Hematopoietic multipotent progenitor cell treated with erythropoietin and hydrocortisone succinate and interleukin-3 and kit ligand, for 6 days (in vitro differentiated cells): ENCODE data around the gene NDRG4.

ENCODE experiments used
- DNase-seq: peaks from one replicate; pipeline ENCODE4 v3.0.0-alpha.2; 2015

The NDRG4 gene

DNA sequence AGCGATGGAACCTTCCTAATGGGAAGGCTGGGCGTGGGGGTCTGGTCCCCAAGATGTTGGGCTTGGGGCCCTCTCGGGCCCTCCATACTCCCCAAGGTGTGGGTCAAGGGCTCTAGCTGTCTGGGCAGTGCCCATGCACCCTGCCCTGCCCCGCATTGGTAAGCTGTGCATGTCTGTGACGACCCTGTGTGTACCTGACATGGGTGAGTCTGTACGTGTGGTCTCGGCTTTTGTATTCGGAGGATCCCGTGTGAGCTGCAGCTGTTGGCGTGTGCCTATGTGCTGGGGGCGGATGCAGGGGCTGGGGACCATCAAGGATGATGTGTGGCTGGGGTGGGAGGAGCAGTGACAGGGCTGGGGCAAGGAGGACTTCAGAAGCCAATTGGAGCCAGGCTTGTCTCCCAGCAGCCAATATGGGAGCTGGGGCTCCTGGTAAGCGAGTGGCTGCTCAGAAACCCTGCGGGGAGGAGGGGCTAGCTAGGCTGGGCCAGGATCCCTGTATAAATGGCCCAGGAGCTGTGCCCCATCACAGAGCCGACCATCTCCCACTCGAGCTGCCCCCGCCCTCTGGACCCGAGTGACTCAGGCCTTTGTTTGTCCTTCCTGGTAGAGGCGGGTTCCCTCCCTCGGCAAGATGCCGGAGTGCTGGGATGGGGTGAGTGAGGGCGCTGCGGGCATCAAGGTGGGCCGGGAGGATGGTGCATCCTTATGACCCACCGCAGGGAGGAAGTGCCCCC lies at the start of gene NDRG4:
TSS of gene NDRG4 (plus strand) at position 529 of the 737 bp plus-strand sequence. CDS start at position 635, 106 bp downstream.
- DNase-seq, result peak; percentile 70

GRCh38 chr16:58450590-58450989 lies 49.4 kb upstream of the NDRG4 start:
- DNase-seq, result no peak

DNA sequence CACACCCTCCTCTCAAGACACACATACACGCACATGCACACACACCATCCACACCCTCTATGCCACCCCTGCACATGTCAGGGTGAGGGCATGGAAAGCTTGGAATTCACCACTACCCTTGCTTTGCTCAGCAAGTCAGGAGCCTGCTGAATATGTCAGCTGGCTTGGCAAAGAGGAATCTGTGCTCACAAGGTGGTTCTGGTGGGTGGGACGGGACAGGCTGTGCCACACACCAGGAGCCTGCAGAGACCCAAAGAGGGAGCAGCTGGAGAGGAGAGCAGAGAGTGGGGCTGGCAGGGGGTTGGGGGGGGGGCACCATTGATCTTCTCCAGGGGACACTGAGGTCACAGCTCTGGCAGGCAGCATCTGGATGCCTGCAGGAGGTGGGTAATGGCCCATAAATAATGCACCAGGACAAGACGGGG lies 48.7 kb upstream of the NDRG4 start:
- no peak for DNase-seq

- DNase-seq, result no peak
Observed at GRCh38 chr16:58451945-58452401, 48.0 kb upstream of the NDRG4 start.

DNA sequence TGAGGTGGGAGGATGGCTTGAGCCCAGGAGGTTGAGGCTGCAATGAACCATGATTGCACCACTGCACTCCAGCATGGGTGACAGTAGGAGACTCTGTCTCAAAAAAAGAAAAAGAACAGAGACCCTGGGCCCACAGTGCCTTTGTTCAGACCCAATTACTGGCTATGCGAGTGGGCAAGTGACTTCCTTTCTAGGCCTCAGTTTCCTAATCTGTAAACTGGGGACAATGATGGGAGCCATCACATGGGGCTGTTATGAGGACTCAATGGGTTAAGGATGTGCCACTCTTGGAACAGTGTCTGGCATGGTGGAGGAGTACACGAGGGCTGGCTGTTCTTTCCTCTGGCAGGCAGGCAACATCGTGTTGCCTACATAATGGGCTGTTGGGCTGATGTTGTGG lies 47.3 kb upstream of the NDRG4 start:
- DNase-seq, result no peak

DNA sequence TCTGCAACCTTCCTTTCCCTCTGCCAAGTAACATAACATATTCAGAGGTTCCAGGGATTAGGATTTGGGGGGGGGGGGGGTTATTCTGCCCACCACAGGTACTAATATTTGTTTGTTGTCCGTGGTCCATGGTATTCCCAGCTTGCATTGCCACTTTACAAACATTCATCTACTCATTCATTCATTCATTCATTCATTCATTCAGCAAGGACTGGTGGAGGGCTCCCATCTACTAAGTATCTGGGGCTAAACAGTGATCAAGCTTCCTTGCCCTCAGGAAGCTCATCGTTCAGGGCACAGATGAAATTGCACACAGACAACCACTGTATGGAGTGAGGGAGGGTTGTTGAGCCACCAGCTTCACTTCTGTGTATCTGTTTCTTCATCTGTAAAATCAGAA lies 45.8 kb upstream of the NDRG4 start:
- DNase-seq, result no peak

- DNase-seq, result no peak
Observed at GRCh38 chr16:58454856-58455255, 45.1 kb upstream of the NDRG4 start.

- no peak for DNase-seq
Observed at GRCh38 chr16:58455750-58456149, 44.2 kb upstream of the NDRG4 start.

GRCh38 chr16:58456193-58456592 lies 43.8 kb upstream of the NDRG4 start:
- DNase-seq, result peak; percentile 55

- no peak for DNase-seq
Observed at GRCh38 chr16:58458606-58459343, 41.2 kb upstream of the NDRG4 start.

GRCh38 chr16:58459344-58460218 lies 40.4 kb upstream of the NDRG4 start:
- peak; percentile 18 for DNase-seq

DNA sequence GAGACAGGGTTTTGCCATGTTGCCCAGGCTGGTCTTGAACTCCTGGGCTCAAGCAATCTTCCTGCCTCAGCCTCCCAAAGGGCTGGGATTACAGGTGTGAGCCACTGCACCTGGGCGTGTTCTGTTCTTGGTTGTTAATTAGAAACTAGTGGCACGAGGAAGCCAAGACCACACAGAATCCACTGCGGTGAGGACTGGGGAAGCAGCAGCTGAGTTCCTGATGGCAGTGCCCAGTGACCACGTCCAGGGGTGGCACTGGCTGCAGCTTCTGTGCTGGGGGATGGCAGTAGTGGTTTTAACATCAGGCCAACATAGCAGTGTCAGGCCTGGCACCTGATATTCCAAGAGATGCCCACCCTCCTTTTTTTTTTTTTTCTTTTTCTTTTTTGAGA lies 39.7 kb upstream of the NDRG4 start:
- DNase-seq, result no peak

DNA sequence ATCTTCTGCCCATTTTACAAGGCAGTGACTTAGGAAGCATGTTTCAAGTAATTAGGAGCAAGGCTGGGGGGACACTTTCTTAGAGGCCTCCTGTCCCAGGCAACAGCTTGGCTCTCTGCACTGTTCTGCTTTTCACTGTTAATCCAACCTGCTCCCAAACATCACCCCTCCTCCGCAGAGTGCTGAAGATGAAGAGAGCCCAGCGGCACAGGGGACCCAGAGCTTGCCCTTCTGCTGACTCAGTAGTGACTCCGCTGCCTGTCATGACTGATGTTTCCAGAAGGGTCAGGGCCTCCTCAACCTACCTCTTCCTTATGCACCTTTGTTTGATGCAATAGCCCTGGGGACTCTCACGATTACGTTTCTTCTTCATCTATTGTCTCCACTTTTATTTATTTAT lies 38.9 kb upstream of the NDRG4 start:
- no peak for DNase-seq

GRCh38 chr16:58461640-58462039 lies 38.3 kb upstream of the NDRG4 start:
- no peak for DNase-seq

- DNase-seq, result no peak
Observed at GRCh38 chr16:58462089-58462488, 37.9 kb upstream of the NDRG4 start.

- no peak for DNase-seq
Observed at GRCh38 chr16:58462499-58462996, 37.4 kb upstream of the NDRG4 start.

- peak; percentile 11 for DNase-seq
Observed at GRCh38 chr16:58462997-58463941, 36.7 kb upstream of the NDRG4 start.

GRCh38 chr16:58464047-58464915 lies 35.7 kb upstream of the NDRG4 start:
- DNase-seq, result peak; percentile 7

DNA sequence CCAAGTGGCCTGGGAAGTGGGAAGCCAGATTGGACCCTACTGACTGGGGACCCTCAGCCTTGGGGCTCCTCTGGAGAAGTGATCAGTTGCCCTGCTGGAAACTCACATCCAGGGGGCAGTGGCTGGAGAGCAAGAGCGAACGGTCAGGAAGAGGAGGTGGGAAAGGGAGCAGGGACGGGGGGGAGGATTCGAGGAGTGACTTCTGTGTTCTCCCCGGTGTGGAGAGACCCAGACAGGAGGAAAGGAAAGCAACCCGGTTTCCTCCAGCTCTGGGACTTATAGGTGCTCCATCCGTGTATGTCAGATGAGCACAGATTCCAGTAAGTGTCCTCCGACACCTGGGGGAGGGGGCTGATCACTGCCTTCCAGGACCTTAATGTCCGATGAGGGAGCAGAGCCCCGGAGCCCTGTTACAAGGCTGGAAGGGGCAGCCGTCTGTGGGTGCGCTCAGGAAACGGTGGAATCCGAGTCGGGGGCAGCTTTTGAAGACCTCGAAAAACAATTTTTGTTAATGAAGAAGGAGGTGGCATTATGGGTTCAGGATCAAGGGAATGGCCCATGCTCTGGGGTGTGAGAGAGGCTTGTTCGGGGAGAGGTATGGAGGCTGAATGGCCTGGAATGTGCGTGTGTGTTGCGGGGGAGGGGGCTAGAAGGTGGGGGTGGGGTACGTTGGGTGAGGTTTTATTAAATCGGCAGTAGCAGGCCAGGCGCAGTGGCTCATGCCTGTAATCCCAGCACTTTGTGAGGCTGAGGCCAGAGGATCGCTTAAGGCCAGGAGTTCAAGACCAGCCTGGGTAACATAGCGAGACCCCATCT lies 34.8 kb upstream of the NDRG4 start:
- DNase-seq, result no peak

DNA sequence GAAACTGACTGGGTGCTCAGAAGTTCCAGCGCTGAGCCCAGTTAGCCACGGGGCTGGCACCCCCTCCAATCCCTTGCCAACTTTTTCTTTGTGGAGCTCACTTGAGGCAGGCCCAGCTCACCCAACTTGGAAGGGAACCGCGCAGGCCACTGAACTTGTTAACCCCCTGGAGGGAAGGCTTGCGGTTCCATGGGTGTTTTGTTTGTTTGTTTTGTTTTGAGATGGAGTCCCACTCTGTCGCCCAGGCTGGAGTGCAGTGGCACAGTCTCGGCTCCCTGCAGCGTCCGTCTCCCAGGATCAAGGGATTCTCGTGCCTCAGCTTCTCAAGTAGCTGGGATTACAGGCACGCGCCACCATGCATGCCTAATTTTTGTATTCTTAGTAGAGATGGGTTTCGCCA lies 34.1 kb upstream of the NDRG4 start:
- no peak for DNase-seq
